ENCODE measurements around the gene HINT1.

HINT1 gene

DNA sequence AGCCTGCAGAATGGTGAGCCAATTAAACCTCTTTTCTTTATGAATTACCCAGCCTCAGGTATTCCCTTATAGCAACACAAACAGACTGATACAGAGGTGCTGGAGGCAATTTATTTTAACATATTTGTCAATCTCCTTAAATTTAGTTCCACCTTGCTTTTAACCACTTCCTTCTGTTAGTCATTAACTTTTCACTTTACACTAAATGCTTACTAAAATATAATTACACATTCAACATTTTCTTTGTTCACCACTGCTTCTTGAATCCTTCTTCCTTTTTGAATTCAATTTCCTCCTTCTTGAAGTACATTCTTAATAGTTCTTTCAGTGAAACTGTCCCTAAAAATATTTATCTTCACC is 45.1 kb upstream of the HINT1 start:
- H2BK5ac ChIP-seq (ENCODE audit: low read length): no peak overlapping the region
- H2AFZ ChIP-seq (ENCODE audit: low read length): no peak overlapping the region
- H3K4me3 ChIP-seq (ENCODE audit: low read length in 2 of 2): no peak overlapping the region
- H2BK12ac ChIP-seq (ENCODE audit: low read length): no peak overlapping the region
- no peak overlapping the region for H2BK15ac ChIP-seq (ENCODE audit: low read length)
- H3K27ac ChIP-seq (replicated peaks; ENCODE audit: low read length): no peak overlapping the region
- no peak overlapping the region for H2BK120ac ChIP-seq (ENCODE audit: low read depth, low read length)
- H3K23ac ChIP-seq (ENCODE audit: low read depth, low read length, poor library complexity): no peak overlapping the region
- H3K4me1 ChIP-seq (ENCODE audit: control insufficient read depth in 2 of 2, insufficient read depth in 1 of 2, low read depth in 1 of 2, low read length in 2 of 2): peaks cover 3 to 8% of the 10 kb centered on the region in 2 donors
- H3K4ac ChIP-seq (ENCODE audit: low read length): no peak overlapping the region
- H3K36me3 ChIP-seq (replicated peaks in 1 of 2; ENCODE audit: control insufficient read depth in 2 of 2, insufficient read depth in 2 of 2, low read length in 2 of 2): no peaks in the 10 kb centered on the region
- H4K8ac ChIP-seq (ENCODE audit: low read depth, low read length): no peak overlapping the region
- no peak overlapping the region for H2AK5ac ChIP-seq (ENCODE audit: low read depth, low read length)
- H3K9me3 ChIP-seq (replicated peaks in 1 of 2; ENCODE audit: control insufficient read depth in 2 of 2, insufficient read depth in 1 of 2, low read depth in 1 of 2, low read length in 2 of 2): no peaks in the 10 kb centered on the region
- DNase-seq (ENCODE audit: low spot score): no peak
- H3K14ac ChIP-seq (ENCODE audit: low read length): no peak overlapping the region
- H4K91ac ChIP-seq (ENCODE audit: low read depth, low read length, poor library complexity): no peak overlapping the region
- H3K18ac ChIP-seq (ENCODE audit: low read length): no peak overlapping the region
- no peak overlapping the region for H3K9ac ChIP-seq (ENCODE audit: low read depth, low read length, poor library complexity)
- H3K4me2 ChIP-seq (ENCODE audit: insufficient read depth, low read length, poor library complexity, severe bottlenecking): no peak overlapping the region
- H3K27me3 ChIP-seq (ENCODE audit: control insufficient read depth in 3 of 3, insufficient read depth in 3 of 3, low read depth in 1 of 3, low read length in 3 of 3): no peaks in the 10 kb centered on the region
- H3K79me1 ChIP-seq (ENCODE audit: low read depth, low read length): no peaks in the 10 kb centered on the region

DNA sequence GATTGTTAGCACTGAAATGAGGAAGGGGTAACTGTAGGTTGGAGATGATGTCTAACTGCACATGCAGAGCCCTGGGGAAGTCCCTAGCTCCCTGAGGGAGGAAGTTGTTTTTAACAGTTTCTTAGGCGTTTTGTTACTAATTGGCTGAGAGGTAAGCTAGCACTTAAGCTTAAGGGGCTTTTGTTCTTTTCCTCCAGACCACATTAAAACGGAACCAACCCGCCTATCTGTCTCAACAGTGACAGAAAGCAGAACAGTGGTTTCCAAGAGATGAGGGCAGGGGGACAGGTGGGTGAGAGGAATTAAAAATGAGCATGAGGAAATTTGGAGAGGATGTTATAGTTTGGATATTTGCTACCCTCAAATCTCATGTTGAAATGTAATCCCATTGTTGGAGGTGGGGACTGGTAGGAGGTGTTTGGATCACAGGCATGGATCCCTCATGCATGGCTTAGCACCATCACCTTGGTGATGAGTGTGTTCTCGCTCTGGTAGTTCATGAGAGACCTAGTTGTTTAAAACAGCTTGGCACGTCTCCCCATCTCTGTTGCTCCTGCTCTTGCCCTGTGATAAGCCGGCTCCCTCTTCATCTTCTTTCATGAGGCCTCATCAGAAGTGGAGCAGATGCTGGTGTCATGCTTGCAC is 44.6 kb upstream of the HINT1 start:
- no peak overlapping the region for H3K4ac ChIP-seq (ENCODE audit: low read length)
- H3K4me1 ChIP-seq (ENCODE audit: control insufficient read depth in 2 of 2, insufficient read depth in 1 of 2, low read depth in 1 of 2, low read length in 2 of 2): peaks cover 2 to 8% of the 10 kb centered on the region in 2 donors
- H3K9me3 ChIP-seq (replicated peaks in 1 of 2; ENCODE audit: control insufficient read depth in 2 of 2, insufficient read depth in 1 of 2, low read depth in 1 of 2, low read length in 2 of 2): no peaks in the 10 kb centered on the region
- H3K4me3 ChIP-seq (ENCODE audit: low read length in 2 of 2): no peak overlapping the region
- H2BK15ac ChIP-seq (ENCODE audit: low read length): no peak overlapping the region
- H3K14ac ChIP-seq (ENCODE audit: low read length): no peak overlapping the region
- peak overlapping the region; percentile 18 for H3K27ac ChIP-seq (replicated peaks; ENCODE audit: low read length)
- no peak overlapping the region for H4K91ac ChIP-seq (ENCODE audit: low read depth, low read length, poor library complexity)
- no peak overlapping the region for H3K9ac ChIP-seq (ENCODE audit: low read depth, low read length, poor library complexity)
- no peaks in the 10 kb centered on the region for H3K36me3 ChIP-seq (replicated peaks in 1 of 2; ENCODE audit: control insufficient read depth in 2 of 2, insufficient read depth in 2 of 2, low read length in 2 of 2)
- no peak overlapping the region for H3K23ac ChIP-seq (ENCODE audit: low read depth, low read length, poor library complexity)
- no peak overlapping the region for H2BK12ac ChIP-seq (ENCODE audit: low read length)
- no peak overlapping the region for H3K4me2 ChIP-seq (ENCODE audit: insufficient read depth, low read length, poor library complexity, severe bottlenecking)
- no peak for DNase-seq (ENCODE audit: low spot score)
- WGBS, 2 donors (ENCODE audit: extremely low coverage in 2 of 2, insufficient read length in 2 of 2, insufficient replicate concordance in 1 of 2): no CpG with 5 or more reads among the region's 6 CpGs
- no peak overlapping the region for H2BK5ac ChIP-seq (ENCODE audit: low read length)
- H3K27me3 ChIP-seq (ENCODE audit: control insufficient read depth in 3 of 3, insufficient read depth in 3 of 3, low read depth in 1 of 3, low read length in 3 of 3): no peaks in the 10 kb centered on the region
- peak overlapping the region; percentile 25 for H2AFZ ChIP-seq (ENCODE audit: low read length)
- no peak overlapping the region for H4K8ac ChIP-seq (ENCODE audit: low read depth, low read length)
- H3K18ac ChIP-seq (ENCODE audit: low read length): no peak overlapping the region
- H3K79me1 ChIP-seq (ENCODE audit: low read depth, low read length): no peaks in the 10 kb centered on the region
- no peak overlapping the region for H2AK5ac ChIP-seq (ENCODE audit: low read depth, low read length)
- H2BK120ac ChIP-seq (ENCODE audit: low read depth, low read length): no peak overlapping the region

DNA sequence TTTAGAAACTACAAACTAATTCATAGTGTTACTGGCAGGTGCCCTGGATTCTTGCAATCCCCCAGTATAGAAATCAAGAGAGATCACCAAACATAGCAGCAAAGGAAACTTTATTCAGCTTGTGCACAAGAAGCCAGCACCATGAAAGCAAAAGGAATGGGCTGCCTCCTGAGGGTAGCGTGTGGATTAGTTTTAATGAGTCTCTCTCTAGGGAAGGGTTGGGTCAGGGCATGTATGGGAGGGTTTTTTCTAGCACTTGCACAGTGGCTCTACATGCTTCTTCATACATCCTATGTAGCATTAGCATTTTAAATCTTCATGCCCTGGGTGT is 44.1 kb upstream of the HINT1 start:
- H3K4ac ChIP-seq (ENCODE audit: low read length): no peak overlapping the region
- no peak overlapping the region for H3K14ac ChIP-seq (ENCODE audit: low read length)

DNA sequence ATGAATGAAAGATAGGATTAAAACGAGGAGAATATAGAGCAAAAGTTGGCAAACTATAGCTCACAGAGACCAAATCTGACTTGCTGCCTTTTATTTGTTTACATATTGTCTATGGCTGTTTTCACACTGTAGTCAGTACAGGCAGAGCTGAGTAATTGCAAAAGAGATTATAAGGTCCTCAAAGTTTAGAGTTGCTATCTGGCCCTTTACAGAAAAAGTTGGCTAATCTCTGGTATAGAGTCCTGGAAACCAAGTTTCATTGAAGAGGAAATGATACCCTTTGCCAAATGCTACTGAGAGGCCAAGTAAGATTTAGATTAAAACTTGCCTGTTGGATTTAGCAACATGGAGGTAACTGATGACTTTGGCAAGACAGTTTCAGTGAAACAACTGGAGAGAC is 41.7 kb upstream of the HINT1 start:
- no peaks in the 10 kb centered on the region for H3K27me3 ChIP-seq (ENCODE audit: control insufficient read depth in 3 of 3, insufficient read depth in 3 of 3, low read depth in 1 of 3, low read length in 3 of 3)
- no peak overlapping the region for H4K91ac ChIP-seq (ENCODE audit: low read depth, low read length, poor library complexity)
- H2AK5ac ChIP-seq (ENCODE audit: low read depth, low read length): no peak overlapping the region
- H3K36me3 ChIP-seq (replicated peaks in 1 of 2; ENCODE audit: control insufficient read depth in 2 of 2, insufficient read depth in 2 of 2, low read length in 2 of 2): no peaks in the 10 kb centered on the region
- DNase-seq (ENCODE audit: low spot score): no peak
- H3K4ac ChIP-seq (ENCODE audit: low read length): no peak overlapping the region
- no peak overlapping the region for H2BK5ac ChIP-seq (ENCODE audit: low read length)
- H2BK12ac ChIP-seq (ENCODE audit: low read length): no peak overlapping the region
- no CpG with 5 or more reads among the region's 1 CpG for WGBS, 2 donors (ENCODE audit: extremely low coverage in 2 of 2, insufficient read length in 2 of 2, insufficient replicate concordance in 1 of 2)
- H3K4me3 ChIP-seq (ENCODE audit: low read length in 2 of 2): no peak overlapping the region
- no peak overlapping the region for H3K18ac ChIP-seq (ENCODE audit: low read length)
- no peak overlapping the region for H2BK120ac ChIP-seq (ENCODE audit: low read depth, low read length)
- H4K8ac ChIP-seq (ENCODE audit: low read depth, low read length): no peak overlapping the region
- H3K9ac ChIP-seq (ENCODE audit: low read depth, low read length, poor library complexity): no peak overlapping the region
- no peak overlapping the region for H3K23ac ChIP-seq (ENCODE audit: low read depth, low read length, poor library complexity)
- no peak overlapping the region for H3K27ac ChIP-seq (replicated peaks; ENCODE audit: low read length)
- H3K79me1 ChIP-seq (ENCODE audit: low read depth, low read length): no peaks in the 10 kb centered on the region
- no peaks in the 10 kb centered on the region for H3K9me3 ChIP-seq (replicated peaks in 1 of 2; ENCODE audit: control insufficient read depth in 2 of 2, insufficient read depth in 1 of 2, low read depth in 1 of 2, low read length in 2 of 2)
- no peak overlapping the region for H2AFZ ChIP-seq (ENCODE audit: low read length)
- H3K14ac ChIP-seq (ENCODE audit: low read length): no peak overlapping the region
- no peak overlapping the region for H2BK15ac ChIP-seq (ENCODE audit: low read length)
- H3K4me1 ChIP-seq (ENCODE audit: control insufficient read depth in 2 of 2, insufficient read depth in 1 of 2, low read depth in 1 of 2, low read length in 2 of 2): peaks cover 0 to 6% of the 10 kb centered on the region in 2 donors
- no peak overlapping the region for H3K4me2 ChIP-seq (ENCODE audit: insufficient read depth, low read length, poor library complexity, severe bottlenecking)

More for the DNA sequence above, 44.1 kb upstream of the HINT1 start:
- Histone ChIP-seq H2AK5ac (ENCODE audit: low read depth, low read length) (no peak overlapping the region), H2BK15ac (ENCODE audit: low read length) (no peak overlapping the region), H4K91ac (ENCODE audit: low read depth, low read length, poor library complexity) (no peak overlapping the region), H3K4me3 (ENCODE audit: low read length in 2 of 2) (no peak overlapping the region), H3K4me2 (ENCODE audit: insufficient read depth, low read length, poor library complexity, severe bottlenecking) (no peak overlapping the region), H3K27ac (replicated peaks; ENCODE audit: low read length) (peak overlapping the region; percentile 18), H3K27me3 (ENCODE audit: control insufficient read depth in 3 of 3, insufficient read depth in 3 of 3, low read depth in 1 of 3, low read length in 3 of 3) (no peaks in the 10 kb centered on the region), H3K79me1 (ENCODE audit: low read depth, low read length) (no peaks in the 10 kb centered on the region), H2BK5ac (ENCODE audit: low read length) (no peak overlapping the region), H2AFZ (ENCODE audit: low read length) (peak overlapping the region; percentile 25), H3K9ac (ENCODE audit: low read depth, low read length, poor library complexity) (no peak overlapping the region), H3K36me3 (replicated peaks in 1 of 2; ENCODE audit: control insufficient read depth in 2 of 2, insufficient read depth in 2 of 2, low read length in 2 of 2) (no peaks in the 10 kb centered on the region), H3K4me1 (ENCODE audit: control insufficient read depth in 2 of 2, insufficient read depth in 1 of 2, low read depth in 1 of 2, low read length in 2 of 2) (peaks cover 0 to 6% of the 10 kb centered on the region in 2 donors), H2BK12ac (ENCODE audit: low read length) (no peak overlapping the region), H2BK120ac (ENCODE audit: low read depth, low read length) (no peak overlapping the region), H3K18ac (ENCODE audit: low read length) (no peak overlapping the region), H4K8ac (ENCODE audit: low read depth, low read length) (no peak overlapping the region), H3K9me3 (replicated peaks in 1 of 2; ENCODE audit: control insufficient read depth in 2 of 2, insufficient read depth in 1 of 2, low read depth in 1 of 2, low read length in 2 of 2) (no peaks in the 10 kb centered on the region), H3K23ac (ENCODE audit: low read depth, low read length, poor library complexity) (no peak overlapping the region)
- DNase-seq (ENCODE audit: low spot score): no peak
- no CpG with 5 or more reads among the region's 1 CpG for WGBS, 2 donors (ENCODE audit: extremely low coverage in 2 of 2, insufficient read length in 2 of 2, insufficient replicate concordance in 1 of 2)
